D721Med (cell line): ENCODE data around the gene CSRNP2.

ENCODE experiments used
- DNase-seq: peaks from one replicate; pipeline ENCODE4 v3.0.0; 2011; ENCODE audit warnings: low spot score; ENCODE audit not compliant: insufficient read length
- FAIRE-seq: peaks from 2 replicates; lab custom pipeline; 2011; peaks lifted over from hg19 to GRCh38; lab: Jason Lieb, UNC
- TF ChIP-seq, protein P1 (sequence below): IDR thresholded peaks from 2 replicates; pipeline ENCODE4 v1.5.1; 2012; ENCODE audit warnings: mild to moderate bottlenecking, control low read depth; ENCODE audit not compliant: insufficient read depth; ENCODE audit errors: missing control alignments

The CSRNP2 gene

DNA sequence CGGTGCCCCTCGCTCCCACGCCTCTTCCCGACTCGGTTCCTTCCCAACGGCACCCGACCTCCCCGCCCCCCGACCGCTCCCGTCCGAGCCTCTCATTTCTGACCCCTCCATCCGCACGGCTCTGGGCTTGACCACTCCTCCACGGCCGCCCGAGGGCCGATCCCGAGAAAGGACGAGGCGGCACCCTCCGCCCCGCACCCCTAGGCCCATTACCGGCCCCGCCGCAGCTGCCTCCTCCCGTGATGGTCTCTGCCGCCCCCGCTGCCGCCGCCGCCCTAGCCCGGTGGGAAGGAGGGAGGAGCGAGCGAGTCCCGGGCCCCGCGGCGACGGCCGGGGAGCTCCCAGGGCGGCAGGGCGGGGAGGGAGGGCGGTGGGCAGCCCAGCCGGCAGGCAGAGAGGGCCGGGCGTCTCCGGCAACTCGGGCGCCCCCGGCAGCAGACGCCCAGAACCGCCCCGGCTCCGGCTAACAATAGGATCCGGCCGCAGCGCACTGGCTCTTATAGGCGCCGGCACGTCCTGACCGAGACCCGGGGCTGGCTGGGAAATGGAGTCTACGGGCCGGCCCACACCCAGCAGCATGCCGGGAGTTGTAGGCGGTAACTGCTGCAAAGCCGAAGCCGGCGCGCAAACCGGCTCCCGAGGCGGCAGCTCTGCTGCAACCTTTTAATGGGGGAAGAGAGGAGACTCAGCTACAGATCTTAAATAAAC, at the start of gene CSRNP2:
Gene CSRNP2, minus strand, starts transcription at position 471 of the 708 bp plus-strand sequence. CDS start 7,035 bp downstream, outside the sequence.
- DNase-seq (peak; percentile 76), FAIRE-seq (no peak)
- TF ChIP-seq, protein P1, sequence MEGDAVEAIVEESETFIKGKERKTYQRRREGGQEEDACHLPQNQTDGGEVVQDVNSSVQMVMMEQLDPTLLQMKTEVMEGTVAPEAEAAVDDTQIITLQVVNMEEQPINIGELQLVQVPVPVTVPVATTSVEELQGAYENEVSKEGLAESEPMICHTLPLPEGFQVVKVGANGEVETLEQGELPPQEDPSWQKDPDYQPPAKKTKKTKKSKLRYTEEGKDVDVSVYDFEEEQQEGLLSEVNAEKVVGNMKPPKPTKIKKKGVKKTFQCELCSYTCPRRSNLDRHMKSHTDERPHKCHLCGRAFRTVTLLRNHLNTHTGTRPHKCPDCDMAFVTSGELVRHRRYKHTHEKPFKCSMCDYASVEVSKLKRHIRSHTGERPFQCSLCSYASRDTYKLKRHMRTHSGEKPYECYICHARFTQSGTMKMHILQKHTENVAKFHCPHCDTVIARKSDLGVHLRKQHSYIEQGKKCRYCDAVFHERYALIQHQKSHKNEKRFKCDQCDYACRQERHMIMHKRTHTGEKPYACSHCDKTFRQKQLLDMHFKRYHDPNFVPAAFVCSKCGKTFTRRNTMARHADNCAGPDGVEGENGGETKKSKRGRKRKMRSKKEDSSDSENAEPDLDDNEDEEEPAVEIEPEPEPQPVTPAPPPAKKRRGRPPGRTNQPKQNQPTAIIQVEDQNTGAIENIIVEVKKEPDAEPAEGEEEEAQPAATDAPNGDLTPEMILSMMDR: no peak

GRCh38 chr12:51132693-51133092, 49.3 kb upstream of the CSRNP2 start:
- TF ChIP-seq, protein P1: no peak
- FAIRE-seq (no peak), DNase-seq (no peak)

- no peak for DNase-seq
- FAIRE-seq: no peak
- TF ChIP-seq, protein P1: no peak
These were observed 48.5 kb upstream of the CSRNP2 start for GRCh38 chr12:51131745-51132521.

GRCh38 chr12:51128919-51129318, 45.5 kb upstream of the CSRNP2 start:
- FAIRE-seq: no peak
- no peak for DNase-seq
- TF ChIP-seq, protein P1: no peak

- TF ChIP-seq, protein P1: no peak
- DNase-seq: no peak
- FAIRE-seq: no peak
These were observed 43.8 kb upstream of the CSRNP2 start for GRCh38 chr12:51127050-51127729.

DNA sequence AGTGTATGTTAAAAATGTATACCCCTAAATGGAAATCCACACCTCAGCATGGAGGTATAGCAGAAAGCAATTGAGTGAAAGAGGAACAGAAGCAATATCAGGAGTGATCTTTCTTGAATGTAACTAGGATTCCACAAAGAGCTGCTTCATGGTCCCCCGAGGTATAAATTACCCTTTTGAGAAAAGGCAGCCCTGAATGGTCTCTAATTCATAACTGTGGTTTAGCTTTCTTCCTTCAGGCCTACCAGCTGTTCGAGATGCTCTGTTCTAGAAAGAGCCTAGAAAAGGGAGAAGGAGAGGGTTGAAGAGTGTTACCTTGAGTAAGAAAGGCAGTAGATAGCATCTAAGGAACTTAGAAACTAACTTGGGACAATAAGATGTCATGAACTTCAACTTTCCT, 42.9 kb upstream of the CSRNP2 start:
- TF ChIP-seq, protein P1: no peak
- DNase-seq: no peak
- no peak for FAIRE-seq
